Choroid plexus epithelial cell (primary cell): ENCODE results near the gene ALDH5A1.

ENCODE experiments used
- DNase-seq: peaks from one replicate; pipeline ENCODE4 v3.0.0-alpha.2; 2010; ENCODE audit warnings: low read depth
- H3K4me3 ChIP-seq: 2 replicates; pipeline ENCODE4 v1.5.1; 2011; ENCODE audit warnings: low read depth, mild to moderate bottlenecking, control low read depth, low read length, moderate library complexity
- TF ChIP-seq, protein P1 (sequence below): conservative IDR thresholded peaks from 2 replicates; pipeline ENCODE4 v1.5.1; 2011; ENCODE audit warnings: low read depth, mild to moderate bottlenecking, control low read depth, inconsistent platforms, low read length, moderate library complexity

The ALDH5A1 gene

DNA sequence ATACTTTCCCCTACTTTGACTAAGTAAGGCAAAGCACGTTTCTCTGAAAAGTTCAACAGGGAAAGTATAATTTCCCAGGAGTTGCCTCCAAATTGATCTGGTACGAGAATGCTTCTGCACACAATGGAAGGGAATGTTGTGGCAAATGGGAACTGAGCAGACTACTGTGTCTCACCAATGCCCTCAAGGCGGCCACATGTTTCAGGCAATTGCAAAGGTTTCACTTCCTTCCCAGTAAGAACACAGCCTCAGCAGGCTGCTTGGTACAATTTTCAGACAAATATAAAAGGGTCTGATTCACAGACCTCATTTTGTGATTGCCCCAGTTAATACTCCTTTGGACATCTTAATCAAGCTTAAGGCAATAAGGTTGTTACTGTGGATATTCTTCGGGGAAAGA is 80.0 kb downstream of the ALDH5A1 start:
- no peak overlapping the region for H3K4me3 ChIP-seq
- peak; percentile 4 for DNase-seq
- TF ChIP-seq, protein P1, sequence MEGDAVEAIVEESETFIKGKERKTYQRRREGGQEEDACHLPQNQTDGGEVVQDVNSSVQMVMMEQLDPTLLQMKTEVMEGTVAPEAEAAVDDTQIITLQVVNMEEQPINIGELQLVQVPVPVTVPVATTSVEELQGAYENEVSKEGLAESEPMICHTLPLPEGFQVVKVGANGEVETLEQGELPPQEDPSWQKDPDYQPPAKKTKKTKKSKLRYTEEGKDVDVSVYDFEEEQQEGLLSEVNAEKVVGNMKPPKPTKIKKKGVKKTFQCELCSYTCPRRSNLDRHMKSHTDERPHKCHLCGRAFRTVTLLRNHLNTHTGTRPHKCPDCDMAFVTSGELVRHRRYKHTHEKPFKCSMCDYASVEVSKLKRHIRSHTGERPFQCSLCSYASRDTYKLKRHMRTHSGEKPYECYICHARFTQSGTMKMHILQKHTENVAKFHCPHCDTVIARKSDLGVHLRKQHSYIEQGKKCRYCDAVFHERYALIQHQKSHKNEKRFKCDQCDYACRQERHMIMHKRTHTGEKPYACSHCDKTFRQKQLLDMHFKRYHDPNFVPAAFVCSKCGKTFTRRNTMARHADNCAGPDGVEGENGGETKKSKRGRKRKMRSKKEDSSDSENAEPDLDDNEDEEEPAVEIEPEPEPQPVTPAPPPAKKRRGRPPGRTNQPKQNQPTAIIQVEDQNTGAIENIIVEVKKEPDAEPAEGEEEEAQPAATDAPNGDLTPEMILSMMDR: no peak

DNA sequence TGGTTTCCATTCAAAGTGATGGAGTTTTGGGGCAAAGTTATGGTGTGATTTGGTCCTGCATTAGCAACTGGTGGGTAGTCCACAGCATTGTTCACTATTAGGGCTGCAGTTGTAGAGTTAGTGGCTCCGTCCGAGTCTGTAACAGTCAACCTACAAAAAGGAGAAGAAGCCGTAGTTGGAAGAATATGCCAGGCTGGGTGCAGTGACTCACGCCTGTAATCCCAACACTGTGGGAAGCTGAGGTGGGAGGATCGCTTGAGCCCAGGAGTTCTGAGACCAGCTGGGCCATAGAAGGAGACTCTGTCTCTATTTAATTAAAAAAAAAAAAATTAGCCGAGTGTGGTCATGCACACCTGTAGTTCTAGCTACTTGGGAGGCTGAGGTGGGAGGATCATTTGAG is 81.7 kb downstream of the ALDH5A1 start:
- H3K4me3 ChIP-seq: no peak overlapping the region
- TF ChIP-seq, protein P1: no peak
- DNase-seq: no peak

DNA sequence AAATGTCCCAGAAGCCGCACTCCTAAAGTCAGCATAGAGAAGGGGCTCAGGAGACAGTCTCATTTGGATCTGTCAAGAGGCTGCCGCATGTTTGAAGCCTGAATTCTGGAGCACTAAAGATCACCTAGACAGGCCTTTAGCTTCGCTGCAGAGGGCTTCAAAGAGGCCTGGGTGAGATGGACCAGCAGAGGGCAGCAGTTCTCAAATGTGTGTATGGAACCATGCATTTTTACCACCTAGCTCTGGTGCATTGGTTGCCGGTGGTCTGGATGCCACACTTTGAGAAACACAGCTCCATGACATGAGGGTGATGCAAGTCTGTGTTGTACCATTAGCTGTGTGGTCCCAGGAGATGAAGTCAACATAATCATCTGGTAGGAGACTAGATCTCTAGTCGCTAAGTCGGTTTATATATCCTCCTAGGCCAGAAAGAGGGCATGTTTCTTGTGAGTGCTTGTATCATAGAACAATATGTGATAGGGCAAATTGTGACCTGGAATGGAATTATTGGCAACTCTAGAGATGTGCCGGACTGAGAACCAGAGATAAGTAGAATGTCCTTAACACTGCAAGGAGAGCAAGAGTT is 86.4 kb downstream of the ALDH5A1 start:
- DNase-seq: peak; percentile 79
- H3K4me3 ChIP-seq: no peak overlapping the region
- TF ChIP-seq, protein P1: peak; percentile 96

DNA sequence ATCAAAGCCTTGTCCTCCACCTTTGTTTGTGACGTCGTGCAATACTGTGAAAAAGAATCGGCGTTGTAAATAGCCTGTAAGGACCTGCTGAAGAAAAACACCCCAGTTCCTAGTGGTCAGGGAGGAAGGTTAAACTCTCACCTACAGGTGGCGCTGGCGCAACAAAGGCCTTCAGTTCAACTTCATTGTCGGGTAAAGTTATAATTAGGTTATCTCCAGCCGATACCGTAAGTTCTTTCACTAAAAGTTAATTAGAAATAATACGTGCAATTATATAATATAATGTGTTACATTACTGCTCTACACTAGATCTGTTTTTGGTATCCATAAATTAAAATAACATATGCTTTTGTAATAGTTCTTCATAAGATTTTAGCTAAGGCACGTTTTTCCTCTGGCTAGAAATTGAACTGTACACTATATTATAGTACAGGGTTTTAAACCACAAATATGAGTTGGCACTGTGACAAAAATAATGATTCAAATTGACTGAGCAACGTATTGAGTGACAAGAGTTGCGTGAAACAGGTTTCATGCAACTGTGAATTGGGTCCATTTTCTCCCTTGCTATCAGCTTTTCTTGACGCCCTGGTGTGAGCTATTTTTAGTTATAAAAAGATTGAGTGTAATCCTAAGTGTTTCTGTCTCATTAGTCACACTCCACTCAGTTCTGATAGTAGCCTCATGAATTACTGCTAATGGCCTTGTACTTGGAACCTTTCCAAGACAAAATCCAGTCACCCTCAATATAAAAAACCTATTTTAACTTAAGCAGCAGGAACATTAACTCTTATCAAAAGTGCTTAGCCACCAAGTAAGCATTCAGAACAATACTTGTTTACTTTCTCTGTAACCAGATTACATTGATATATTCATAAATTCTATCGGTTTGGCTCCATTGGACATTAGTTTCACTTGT is 89.0 kb downstream of the ALDH5A1 start:
- no peak overlapping the region for H3K4me3 ChIP-seq
- peak; percentile 72 for DNase-seq
- TF ChIP-seq, protein P1: peak; percentile 81

DNA sequence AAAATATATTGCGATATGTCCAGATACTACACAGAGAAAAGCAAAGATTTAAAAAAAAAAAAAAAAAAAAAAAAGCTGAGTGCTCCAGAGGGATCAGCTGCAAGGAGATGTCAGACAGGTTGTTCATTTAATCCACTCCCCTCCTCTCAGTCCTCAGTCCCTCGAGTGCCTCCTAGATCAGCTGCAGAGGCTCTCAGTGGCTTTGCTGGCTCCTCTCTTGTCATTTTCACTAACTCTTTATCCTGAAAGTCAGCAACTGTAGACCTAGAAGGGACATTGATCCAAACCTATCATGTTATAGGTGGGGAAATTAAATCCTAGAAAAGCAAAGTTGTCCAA is 89.6 kb downstream of the ALDH5A1 start:
- no peak overlapping the region for H3K4me3 ChIP-seq
- TF ChIP-seq, protein P1: no peak
- no peak for DNase-seq
